GM18526 (cell line): ENCODE results near the gene FGF3.

ENCODE experiments used
- POLR2A ChIP-seq: IDR thresholded peaks from 3 replicates; pipeline ENCODE4 v1.6.1; 2011; ENCODE audit not compliant: insufficient read length; ENCODE audit errors: extremely low read depth

The FGF3 gene

GRCh38 chr11:69820441-69820840, 1.2 kb upstream of the FGF3 start:
- no peak for TF ChIP-seq POLR2A

GRCh38 chr11:69819541-69820070, 390 bp upstream of the FGF3 start:
- no peak for TF ChIP-seq POLR2A

GRCh38 chr11:69818231-69818602, 999 bp downstream of the FGF3 start:
- TF ChIP-seq POLR2A = no peak

GRCh38 chr11:69817265-69818230, 1.7 kb downstream of the FGF3 start:
- TF ChIP-seq POLR2A = no peak

GRCh38 chr11:69816671-69817070, 2.5 kb downstream of the FGF3 start:
- no peak for TF ChIP-seq POLR2A

- TF ChIP-seq POLR2A = no peak
Observed at GRCh38 chr11:69815973-69816372, 3.2 kb downstream of the FGF3 start.

GRCh38 chr11:69814902-69815301, 4.3 kb downstream of the FGF3 start:
- no peak for TF ChIP-seq POLR2A

GRCh38 chr11:69814411-69814810, 4.8 kb downstream of the FGF3 start:
- no peak for TF ChIP-seq POLR2A

- TF ChIP-seq POLR2A = no peak
Observed at GRCh38 chr11:69813839-69814238, 5.4 kb downstream of the FGF3 start.

- TF ChIP-seq POLR2A = no peak
Observed at GRCh38 chr11:69812946-69813345, 6.3 kb downstream of the FGF3 start.

- no peak for TF ChIP-seq POLR2A
Observed at GRCh38 chr11:69812256-69812655, 7.0 kb downstream of the FGF3 start.

GRCh38 chr11:69811431-69811830, 7.8 kb downstream of the FGF3 start:
- no peak for TF ChIP-seq POLR2A

GRCh38 chr11:69810289-69811118, 8.7 kb downstream of the FGF3 start:
- no peak for TF ChIP-seq POLR2A

- TF ChIP-seq POLR2A = no peak
Observed at GRCh38 chr11:69808667-69809086, 10.5 kb downstream of the FGF3 start.

- no peak for TF ChIP-seq POLR2A
Observed at GRCh38 chr11:69807106-69807815, 12.0 kb downstream of the FGF3 start.
